HG03139 (cell line): ENCODE results near the gene SLC25A21.

Experiments used
- ATAC-seq: cut with Tn5 transposase; IDR thresholded peaks from one replicate; pipeline ENCODE4 v1.9.1; 2021; ENCODE audit not compliant: unreplicated experiment

Gene SLC25A21

DNA sequence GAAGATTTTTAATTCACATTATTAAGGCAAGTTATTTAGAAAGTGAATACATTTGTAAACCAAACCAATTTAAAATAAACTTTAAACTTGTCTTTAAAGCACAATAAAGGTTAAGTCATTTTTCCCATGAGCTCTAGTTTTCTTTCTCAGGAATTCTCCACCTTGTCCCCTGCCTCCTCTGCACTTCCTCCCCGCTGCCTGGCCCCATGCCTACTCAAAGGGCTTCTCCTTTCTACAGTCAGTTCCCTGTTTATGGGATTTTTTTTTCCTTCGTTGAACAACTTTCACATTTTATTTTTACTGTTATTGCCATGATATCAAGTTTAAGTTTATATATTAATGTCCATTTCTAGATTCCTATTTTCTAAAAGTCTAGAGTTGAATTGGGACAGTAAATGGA, 223.0 kb downstream of the SLC25A21 start:
- ATAC-seq, result no peak

DNA sequence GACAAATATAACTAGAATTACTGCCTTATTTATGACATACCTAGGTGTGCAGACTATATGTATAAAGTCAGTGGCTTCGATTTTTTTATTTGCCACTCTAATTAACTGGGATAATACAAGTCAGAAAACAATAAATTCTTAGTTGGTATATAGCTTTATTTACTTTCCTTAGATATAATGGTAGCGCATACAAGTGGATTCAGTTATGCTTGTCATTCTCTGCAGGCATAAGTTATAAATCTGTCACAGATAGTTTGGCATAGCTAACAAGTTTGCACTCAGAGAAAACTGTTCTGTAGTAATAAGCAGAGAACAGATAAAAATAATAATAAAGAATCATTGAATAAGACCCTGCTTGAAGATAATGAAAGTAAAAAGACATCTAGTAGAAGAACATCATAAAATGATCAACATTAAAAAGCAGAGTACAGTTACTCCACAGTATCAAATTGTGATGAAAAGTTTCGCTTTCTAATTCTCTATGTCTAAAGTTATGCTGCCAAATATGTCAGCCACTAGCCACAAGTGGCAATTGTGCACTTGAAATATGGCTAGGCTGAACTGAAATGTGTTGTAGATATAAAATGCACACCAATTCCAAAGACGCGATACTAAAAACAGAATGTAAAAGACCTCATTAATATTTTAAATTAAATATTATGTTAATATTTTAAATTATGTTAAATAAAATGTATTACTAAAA, 224.1 kb downstream of the SLC25A21 start:
- no peak for ATAC-seq

DNA sequence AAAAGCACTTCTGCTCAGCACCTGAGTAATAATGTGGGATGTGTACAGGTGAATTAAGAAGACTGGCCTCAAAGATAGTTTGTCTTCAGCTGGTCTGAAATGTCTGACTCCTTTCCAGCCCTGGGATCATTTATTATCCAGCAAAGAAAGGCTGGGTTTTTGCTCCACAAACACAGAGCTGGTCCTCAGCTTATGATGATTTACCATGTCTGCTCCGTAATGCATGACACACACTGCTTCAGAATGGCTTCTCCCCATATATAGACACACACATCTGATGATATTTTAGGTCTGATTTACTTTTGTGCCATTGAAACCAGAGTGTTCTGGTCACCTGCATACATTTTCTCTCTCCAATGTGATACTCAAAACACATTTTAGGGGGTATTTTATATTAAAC, 225.0 kb downstream of the SLC25A21 start:
- no peak for ATAC-seq

DNA sequence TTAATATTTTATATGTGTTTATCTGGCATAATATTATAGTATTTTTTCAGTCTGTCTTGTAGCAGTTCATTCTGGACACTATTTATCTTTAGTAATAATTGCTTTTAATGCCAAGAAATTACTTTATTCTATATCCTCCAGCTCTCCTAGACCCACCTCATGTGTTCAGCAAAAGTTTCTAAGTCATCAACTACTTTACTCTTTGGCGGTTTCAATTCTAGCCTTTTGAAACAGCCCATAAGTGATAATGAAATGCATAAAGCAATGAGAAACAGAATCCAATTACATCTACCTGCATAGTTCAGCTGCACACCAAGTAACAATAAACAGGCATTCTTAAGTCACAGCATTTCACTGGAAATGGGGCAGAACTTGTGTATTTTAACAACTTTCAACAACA, 225.5 kb downstream of the SLC25A21 start:
- no peak for ATAC-seq

DNA sequence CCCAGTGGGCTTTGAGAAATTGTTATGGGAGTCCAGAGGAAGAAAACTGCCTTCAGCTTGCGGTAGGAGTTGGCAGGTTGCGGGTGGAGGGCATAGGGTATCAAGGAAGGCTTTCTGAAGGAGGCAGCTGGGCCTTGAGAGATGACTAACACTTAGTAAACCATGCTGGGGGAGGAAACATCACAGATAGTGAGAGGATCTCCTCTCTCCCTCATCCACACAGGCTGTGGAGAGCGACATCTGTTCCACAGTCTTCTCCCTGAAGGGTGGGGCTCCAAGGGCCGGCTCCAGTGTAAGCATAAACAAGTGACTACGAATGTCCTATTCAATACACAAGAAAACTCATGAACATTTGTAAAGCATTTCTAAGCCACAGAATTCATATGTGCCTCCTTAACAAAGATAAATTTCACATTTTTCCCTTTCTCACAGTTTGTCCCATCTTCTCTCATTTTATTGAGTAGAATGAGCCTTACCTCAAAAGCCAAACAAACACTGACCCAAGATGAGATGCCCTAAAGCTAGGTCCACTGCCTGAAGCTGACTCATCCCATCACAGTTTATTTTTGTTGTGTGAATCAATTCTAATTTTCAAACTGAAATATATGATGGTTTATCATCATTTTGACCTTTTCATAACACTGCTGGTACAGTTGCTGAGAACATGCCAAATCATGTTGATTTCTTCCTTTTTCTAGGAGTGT, 227.9 kb downstream of the SLC25A21 start:
- ATAC-seq, result no peak

DNA sequence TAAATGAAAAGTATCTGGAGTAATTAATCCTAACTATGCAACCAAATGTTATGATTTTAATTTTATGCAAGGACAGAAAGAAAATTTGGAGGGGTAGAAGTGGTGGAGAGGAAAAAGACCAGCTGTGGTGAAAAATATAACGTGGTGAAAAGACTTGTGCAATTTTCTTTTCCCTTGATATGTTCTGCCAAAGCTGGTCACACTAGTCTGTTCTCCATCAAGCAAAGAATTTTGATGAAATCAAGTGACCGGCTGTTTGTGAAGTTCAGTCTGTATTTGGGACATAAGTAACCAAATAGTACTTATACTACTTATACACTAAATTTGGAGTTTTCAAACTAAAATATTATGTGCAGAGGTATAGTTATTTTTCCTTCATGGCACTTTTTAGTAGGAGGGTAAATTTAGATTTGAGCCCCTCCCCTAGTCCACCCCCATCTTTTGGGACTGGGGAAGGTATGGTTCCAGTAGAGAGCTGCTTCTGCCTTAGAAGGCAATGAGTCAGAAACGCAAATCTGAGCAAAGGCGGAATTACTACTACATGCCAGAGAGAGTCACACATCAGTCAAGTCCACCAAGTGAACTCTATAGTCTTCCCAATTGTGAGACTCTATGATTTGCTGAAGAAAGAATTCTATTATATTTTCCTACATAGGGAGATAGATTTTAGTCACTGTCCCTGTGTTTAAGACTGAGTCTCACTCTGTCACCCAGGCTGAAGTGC, 229.7 kb downstream of the SLC25A21 start:
- ATAC-seq, result no peak

DNA sequence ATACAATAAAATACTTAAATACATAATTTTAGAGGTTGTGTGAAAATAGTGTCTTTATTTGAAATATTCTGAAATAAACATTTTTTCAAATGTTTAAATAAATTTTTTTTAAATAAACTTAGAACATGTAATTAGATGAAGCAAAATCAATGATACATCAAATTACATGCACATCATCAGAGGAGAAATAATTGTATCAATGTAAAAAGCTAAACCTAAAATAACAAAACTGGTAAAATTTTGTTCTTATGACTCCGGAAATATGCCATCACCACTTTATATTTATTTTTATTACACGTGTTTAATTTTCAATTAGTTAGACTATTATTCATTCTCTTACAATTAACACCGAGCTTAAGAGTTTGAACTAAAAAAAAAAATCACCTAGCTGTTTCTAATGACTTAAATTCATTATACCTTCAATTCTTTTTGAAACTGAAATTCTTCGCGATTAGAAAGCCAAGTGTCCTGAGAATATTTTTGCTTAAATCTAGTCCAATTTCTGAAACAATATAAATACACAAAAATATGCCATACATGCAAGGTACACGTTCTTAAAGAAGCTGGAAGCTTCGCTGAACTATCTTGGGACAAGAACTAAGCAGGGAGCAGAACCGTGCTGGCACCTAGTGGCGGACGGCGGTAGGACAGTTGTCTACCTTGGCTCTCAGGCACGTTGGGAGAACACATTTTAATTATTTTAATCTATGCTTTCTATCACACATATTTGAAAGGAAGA, 230.5 kb downstream of the SLC25A21 start:
- peak; percentile 84 for ATAC-seq

DNA sequence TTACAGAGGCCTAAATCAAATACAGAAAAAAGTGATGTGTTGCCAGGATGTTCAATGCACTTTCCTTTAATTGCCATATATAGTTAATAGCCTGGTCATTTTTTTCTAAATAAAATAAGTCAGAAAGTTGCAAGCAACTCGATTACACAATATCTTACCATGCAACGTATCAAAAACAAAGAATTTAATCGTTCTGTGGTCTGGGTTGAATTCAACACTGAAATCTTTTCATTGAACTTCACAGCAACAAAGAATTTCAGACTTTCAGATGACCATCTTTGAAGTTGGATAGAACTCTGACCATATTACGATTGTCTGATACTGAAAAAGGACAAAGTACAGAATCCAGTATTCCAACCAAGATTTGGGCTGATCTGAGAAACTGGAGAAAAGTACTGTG, 231.9 kb downstream of the SLC25A21 start:
- ATAC-seq, result no peak

DNA sequence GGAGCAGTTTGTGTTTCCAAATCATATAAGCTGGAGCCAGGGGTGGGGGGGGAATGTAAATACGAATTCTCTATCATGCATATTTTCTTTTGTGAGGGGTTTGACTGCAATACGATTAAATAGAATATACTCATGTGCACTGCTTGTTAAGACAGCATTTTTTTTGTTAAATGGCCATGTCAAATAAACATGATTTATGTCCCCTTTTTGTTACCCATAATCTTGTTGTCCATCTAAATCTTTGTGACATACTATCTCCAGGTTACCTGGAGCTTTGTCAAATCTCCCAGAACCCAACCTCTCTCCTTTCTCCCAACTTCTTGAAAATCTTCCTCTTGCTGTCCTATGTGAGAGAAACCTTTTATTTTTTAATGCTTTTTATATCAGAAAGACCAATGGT, 233.1 kb downstream of the SLC25A21 start:
- ATAC-seq, result no peak

DNA sequence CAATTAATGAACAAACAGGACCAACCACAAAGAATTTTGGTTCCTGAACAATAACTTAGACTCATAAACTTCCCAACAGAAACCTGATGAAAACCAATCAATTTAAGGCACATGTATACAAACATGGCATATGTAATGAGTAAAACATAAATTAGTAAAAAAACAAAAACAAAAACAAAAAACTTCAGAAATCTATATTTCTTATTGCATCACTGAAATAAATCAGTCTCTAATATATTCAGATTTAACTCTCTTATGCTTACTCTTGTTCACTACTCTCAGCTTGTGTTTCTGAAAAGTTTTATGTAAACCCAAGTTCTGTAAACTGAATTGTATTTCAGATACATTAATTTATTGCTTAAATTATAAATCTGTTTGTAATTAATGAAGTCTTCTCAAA, 233.7 kb downstream of the SLC25A21 start:
- ATAC-seq, result no peak

DNA sequence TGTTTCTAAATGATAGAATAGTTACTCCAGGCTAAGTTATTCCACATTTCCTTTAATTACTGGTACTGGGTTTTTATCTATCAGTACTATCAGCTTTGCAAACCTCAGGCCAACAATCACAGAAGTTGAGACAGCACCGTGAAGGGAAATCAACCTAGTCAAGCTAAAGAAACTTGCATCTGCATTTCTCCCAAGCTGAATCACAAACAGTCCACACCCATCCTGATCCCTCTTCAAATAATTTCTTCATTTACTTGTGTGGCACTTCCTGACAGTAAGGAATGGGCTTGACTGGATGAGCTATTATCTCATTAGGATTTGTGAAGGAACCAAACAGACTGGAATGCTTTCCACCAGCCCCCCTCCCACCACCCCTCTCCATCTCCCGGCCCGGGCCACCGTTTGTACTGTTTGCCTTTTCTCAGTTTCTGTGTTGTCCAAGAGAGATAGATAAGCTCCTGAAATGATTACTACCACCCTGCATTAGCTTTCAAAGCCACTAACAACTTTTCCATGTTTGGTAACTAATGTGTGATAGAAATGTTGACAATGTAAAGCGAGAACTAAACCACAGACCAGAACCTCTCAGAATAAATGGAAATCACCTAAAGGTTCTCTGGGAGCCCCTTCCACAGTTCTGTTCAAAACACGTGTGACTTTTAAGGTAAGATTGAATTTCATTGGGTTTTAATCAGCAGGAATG, 236.3 kb downstream of the SLC25A21 start:
- no peak for ATAC-seq

DNA sequence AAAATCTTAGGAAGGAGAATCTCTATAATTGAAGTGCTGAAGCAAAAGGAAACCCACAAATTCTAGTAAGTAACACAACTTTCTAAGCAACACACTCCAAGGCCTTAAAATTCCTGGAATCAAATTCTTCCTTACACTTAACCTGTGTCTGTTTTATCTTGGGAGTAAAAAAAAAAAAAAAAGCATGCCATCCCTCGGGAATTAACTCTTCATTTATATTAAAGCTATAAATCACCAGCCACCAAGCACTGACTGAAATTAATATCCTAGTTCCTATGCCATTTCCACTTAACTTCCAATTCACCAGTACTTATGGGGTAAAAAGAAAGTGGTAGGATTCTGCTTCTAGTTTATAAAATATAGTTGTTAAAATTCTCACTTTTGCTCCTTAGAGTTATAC, 238.1 kb downstream of the SLC25A21 start:
- no peak for ATAC-seq

DNA sequence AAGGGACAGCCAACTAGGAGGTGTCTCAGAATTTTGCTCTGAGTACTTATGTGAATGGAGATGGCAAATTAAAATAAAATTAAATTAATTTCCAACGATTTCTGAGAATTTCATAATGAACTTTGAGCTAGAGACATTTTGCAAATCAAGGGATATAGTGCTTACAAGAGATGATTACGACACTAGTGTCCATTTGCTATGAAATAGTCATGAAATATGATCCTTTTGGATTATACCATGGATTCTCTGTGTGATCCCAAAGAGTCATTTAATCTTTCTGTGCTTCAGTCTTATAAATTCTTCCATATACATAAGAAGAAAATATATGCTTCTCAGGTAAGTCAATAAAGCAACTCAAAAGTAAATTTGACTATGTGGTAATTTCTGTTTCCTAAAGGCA, 240.6 kb downstream of the SLC25A21 start:
- no peak for ATAC-seq

DNA sequence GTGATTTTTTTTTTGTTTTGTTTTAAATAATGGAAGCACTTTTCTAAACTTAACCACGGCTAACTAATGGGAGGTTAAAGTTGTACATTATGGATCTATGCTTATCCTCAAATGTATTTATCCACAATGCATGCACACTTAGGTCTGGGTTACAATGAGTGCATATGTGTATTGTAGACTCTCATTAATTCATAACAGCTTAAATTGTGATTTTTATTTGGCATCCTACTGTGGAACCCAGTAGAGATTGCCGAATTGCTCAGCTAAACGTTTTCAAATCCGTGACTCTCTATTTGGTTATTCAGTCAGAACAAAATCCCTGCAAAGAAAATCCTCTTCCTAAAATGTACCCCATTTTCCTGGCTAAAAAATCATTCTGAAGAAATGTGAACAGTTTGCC, 244.0 kb downstream of the SLC25A21 start:
- ATAC-seq, result no peak

DNA sequence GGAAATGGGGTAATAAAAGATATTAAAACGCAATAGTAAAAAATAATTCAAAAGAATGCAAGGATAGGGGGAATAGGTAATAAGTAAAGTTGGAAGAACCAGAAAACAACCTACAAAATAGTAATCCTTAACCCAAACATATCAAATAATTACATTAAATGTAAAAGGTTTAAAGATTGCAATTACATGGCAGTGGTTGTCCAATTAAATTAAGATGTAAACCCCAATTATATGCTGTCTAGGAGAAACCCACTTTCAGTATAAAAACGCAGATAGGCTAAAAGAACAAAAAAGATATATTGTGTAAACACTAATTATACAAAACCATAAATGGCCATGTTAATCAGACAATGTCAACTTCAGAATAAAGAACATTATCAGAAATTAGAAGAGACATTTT, 247.3 kb downstream of the SLC25A21 start:
- ATAC-seq, result no peak

DNA sequence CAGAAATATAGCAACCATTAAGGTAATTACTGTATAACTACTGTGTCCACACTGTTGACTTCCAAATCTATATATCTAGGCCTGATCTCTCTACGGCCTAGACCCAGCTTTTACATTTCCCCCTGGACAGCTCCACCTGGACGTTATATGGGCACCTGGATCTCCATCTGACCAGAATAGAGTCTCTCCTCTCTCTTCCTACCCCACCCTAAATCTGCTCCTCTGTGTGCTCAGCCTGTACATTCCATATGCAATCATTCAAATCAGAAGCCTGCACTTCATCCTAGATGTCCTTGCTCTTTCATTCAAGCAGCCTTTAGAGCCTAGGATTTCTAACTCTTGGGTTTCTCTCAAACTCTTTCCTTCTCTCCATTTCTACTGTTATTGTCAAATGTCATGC, 255.7 kb downstream of the SLC25A21 start:
- ATAC-seq, result no peak

DNA sequence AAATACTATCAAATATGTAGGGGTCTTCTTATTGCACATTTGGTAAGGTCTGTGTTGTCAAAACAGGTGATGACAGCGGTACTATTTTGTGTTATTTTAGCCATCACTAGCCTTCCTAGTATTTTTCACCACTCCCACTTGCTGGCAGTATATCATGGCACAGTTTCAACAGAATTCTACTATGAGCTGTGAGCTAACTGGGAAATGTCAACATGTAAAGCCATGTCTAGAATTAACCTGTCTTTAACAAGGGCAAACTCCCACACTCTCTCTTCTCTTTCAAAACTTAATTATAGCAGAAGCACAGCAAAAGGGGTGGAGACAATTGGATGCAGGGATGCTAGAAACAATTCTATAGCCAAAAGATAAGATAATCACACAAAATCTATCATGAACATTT, 257.3 kb downstream of the SLC25A21 start:
- no peak for ATAC-seq

DNA sequence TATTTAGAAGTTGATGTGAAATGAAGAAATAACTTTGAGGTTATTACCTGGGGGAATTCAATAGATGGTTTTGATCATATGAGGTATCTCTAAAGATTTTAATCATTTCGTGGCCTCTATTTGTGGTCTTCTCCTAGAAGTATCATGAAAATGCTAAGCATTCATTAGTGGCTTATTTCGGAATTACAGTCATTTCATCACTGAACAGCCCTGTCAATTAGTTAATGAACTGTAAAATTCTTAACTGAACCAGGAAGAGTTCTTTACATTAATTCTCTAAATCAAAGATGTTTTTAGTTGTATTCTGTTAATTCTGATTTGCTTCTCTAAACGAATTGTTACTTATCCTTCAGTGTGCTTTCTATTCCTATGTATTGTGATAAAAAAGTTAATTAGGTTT, 261.8 kb downstream of the SLC25A21 start:
- ATAC-seq, result no peak

DNA sequence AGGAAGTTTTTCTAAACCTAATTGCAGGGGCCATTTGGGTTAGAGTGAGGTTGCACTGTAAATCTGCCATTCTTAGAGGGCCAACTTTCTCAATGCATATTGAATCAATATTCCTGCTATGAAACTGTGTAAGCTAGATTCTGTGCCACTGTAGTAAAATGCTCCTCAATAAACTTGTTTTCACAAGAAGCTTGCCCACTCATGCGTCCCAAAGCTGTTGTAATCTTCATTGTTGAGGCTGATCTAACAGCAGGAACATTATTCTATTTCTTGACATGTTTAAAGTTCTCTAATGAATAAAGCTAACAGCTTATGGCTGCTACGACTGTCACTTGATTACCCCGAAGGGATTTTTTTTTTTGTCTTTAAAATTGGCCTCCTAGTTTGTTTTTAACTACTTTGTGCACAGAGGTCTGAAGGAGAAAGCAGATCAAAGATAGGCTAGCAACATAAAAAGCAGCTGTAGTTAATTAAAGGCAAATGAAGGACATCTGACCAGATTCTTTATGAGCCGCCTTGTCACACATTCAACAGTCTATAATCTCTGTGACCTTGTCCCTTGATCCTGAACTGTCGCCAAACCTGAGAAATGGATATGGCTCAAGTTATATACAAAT, 267.0 kb downstream of the SLC25A21 start:
- ATAC-seq, result no peak

DNA sequence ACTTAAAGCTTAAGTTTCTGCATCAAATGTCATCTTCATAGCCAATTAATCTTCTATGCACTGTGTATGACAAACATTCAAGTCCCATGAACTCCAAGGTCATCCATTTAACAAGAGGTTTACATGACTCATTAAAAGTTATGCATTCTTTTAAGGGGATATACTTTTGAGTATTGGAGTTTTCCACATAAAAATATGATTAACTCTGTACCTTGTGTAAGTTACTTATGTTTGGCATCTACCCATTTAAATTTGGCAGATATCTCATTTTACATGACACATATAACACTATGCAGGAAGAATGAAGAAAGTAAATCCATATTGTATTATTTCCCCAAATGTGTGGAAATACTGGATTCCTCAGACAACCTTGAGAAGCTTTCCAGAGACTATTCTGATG, 270.5 kb downstream of the SLC25A21 start:
- ATAC-seq, result no peak
